Gastrocnemius medialis (tissue), 4 donors: ENCODE results near the gene ZBTB22.

Source experiments
- CTCF ChIP-seq, 5 experiments: fragments of 450-650 bp in 3 of 5; fragments of 200-600 bp in 2 of 5; sonication (generic) in 2 of 5; IDR thresholded peaks in 4 of 5; conservative IDR thresholded peaks in 1 of 5; 1 replicate in 4 of 5; 2 replicates in 1 of 5; pipeline ENCODE4 v1.5.1; 2016 to 2019; ENCODE audit warnings: antibody characterized with exemption in 5 of 5, mild to moderate bottlenecking in 3 of 5, moderate library complexity in 3 of 5
- POLR2A ChIP-seq, 2 donors: fragments of 450-650 bp; IDR thresholded peaks; one replicate each; pipeline ENCODE4 v1.6.1; 2017; ENCODE audit warnings: antibody characterized with exemption in 2 of 2, mild to moderate bottlenecking in 2 of 2, moderate library complexity in 2 of 2

- TF ChIP-seq CTCF (IDR thresholded peaks at IDR 0.05 in 4 of 5, conservative IDR thresholded peaks at IDR 0.05 in 1 of 5) (no peak), POLR2A (IDR thresholded peaks at IDR 0.05) (no peak)
Measured at GRCh38 chr6:33276581-33276863, 41.0 kb downstream of the ZBTB22 start.
